K562 (cell line): ENCODE measurements around the gene PRLHR. TPM values are rescaled to one million over a fixed set of nuclear protein-coding genes. Genes with fewer than 3 reads are reported as not detected.

ENCODE experiments used
- ATAC-seq: fragments of 200-7000 bp; cut with Tn5 transposase; 3 replicates; pipeline ENCODE4 v1.9.1; 2020; ENCODE audit warnings: moderate library complexity
- BruUV-seq: library from RNA; stranded (reverse); fragments of 400-500 nt; replicated peaks from 2 replicates; lab custom pipeline; 2021; lab: Mats Ljungman, UMichigan
- CTCF ChIA-PET: fragments of 300-600 bp; formaldehyde crosslinking; extraction: SDS; loops from one replicate; lab custom pipeline; 2021; ENCODE audit warnings: low intra/inter-chr PET ratio; lab: Yijun Ruan, JAX
- POLR2A ChIA-PET: fragments of 300-600, 350-650 bp; sonication (Branson Sonifier 250); formaldehyde crosslinking; extraction: SDS; loops from one replicate; lab custom pipeline; 2021; ENCODE audit warnings: antibody characterized with exemption, inconsistent platforms; lab: Yijun Ruan, JAX
- DNase-seq, 4 experiments: peaks; one replicate each; pipeline versions ENCODE4 v3.0.0 to v3.0.0-alpha.2; 2011 to 2018; ENCODE audit warnings: low spot score in 3 of 4, mixed read lengths in 3 of 4; ENCODE audit errors: extremely low read depth in 1 of 4
- FAIRE-seq: peaks from 2 replicates; lab custom pipeline; 2011; peaks lifted over from hg19 to GRCh38; lab: Jason Lieb, UNC
- H2AFZ ChIP-seq: 2 replicates; pipeline ENCODE4 v1.6.0; 2011; ENCODE audit warnings: low read depth, low read length, control low read depth, inconsistent platforms
- H3K27ac ChIP-seq: fragments of 200-600 bp; 3 replicates; pipeline ENCODE4 v1.8.0; 2011; ENCODE audit warnings: low read depth, mild to moderate bottlenecking, control low read depth, inconsistent platforms, low read length, moderate library complexity, mixed read lengths; ENCODE audit errors: extremely low read depth
- H3K27me3 ChIP-seq, 2 experiments: fragments of 300-600 bp in 1 of 2; 2 replicates in 1 of 2; 3 replicates in 1 of 2; pipeline versions ENCODE4 v1.6.0 to v1.8.0; 2011; ENCODE audit warnings: inconsistent platforms in 2 of 2, low read length in 2 of 2, mild to moderate bottlenecking in 1 of 2, mixed read lengths in 1 of 2, moderate library complexity in 1 of 2; ENCODE audit not compliant: control insufficient read depth in 2 of 2, insufficient read depth in 2 of 2
- H3K36me3 ChIP-seq: fragments of 300-600 bp; 3 replicates; pipeline ENCODE4 v1.8.0; 2011; ENCODE audit warnings: mild to moderate bottlenecking, low read length, inconsistent platforms; ENCODE audit not compliant: control insufficient read depth, insufficient read depth
- H3K4me1 ChIP-seq, 2 experiments: fragments of 200-600 bp in 1 of 2; replicated peaks in 1 of 2; 2 replicates in 1 of 2; 3 replicates in 1 of 2; pipeline versions ENCODE4 v1.5.1 to v1.8.0; 2011; ENCODE audit warnings: inconsistent platforms in 2 of 2, low read length in 2 of 2, mild to moderate bottlenecking in 1 of 2, mixed read lengths in 1 of 2, moderate library complexity in 1 of 2; ENCODE audit not compliant: control insufficient read depth in 2 of 2, insufficient read depth in 2 of 2
- H3K4me2 ChIP-seq: 2 replicates; pipeline ENCODE4 v1.6.1; 2011; ENCODE audit warnings: low read length, control low read depth, inconsistent platforms, mixed read lengths; ENCODE audit not compliant: insufficient read depth
- H3K4me3 ChIP-seq: fragments of 200-600 bp; sonication (generic), shearing (Covaris generic); 2 replicates; pipeline ENCODE4 v1.5.1; 2016; ENCODE audit warnings: control low read depth, inconsistent platforms
- H3K79me2 ChIP-seq: fragments of 200-600 bp; 3 replicates; pipeline ENCODE4 v1.8.0; 2011; ENCODE audit warnings: low read length, inconsistent platforms; ENCODE audit not compliant: control insufficient read depth, insufficient read depth
- H3K9ac ChIP-seq, 2 experiments: 2 replicates each; pipeline versions ENCODE4 v1.6.0 to v1.6.1; 2011; ENCODE audit warnings: low read depth in 2 of 2, low read length in 2 of 2, control low read depth in 1 of 2, inconsistent platforms in 1 of 2, mild to moderate bottlenecking in 1 of 2, mixed read lengths in 1 of 2; ENCODE audit not compliant: insufficient read depth in 1 of 2
- H3K9me1 ChIP-seq: one replicate; pipeline ENCODE4 v1.6.0; 2011; ENCODE audit warnings: inconsistent platforms, mild to moderate bottlenecking, low read length, moderate library complexity; ENCODE audit not compliant: control insufficient read depth, insufficient read depth
- H3K9me3 ChIP-seq: replicated peaks from 2 replicates; pipeline ENCODE4 v1.5.1; 2011; ENCODE audit warnings: low read depth, low read length, inconsistent platforms; ENCODE audit not compliant: control insufficient read depth, insufficient read depth
- H4K20me1 ChIP-seq: replicated peaks from 2 replicates; pipeline ENCODE4 v1.6.1; 2011; ENCODE audit warnings: low read length, inconsistent platforms, mixed read lengths; ENCODE audit not compliant: control insufficient read depth, insufficient read depth
- DPF2 ChIP-seq: fragments of 450-650 bp; IDR thresholded peaks from 2 replicates; pipeline ENCODE4 v1.6.1; 2016
- JUN ChIP-seq, 2 experiments: sonication (generic) in 1 of 2; formaldehyde crosslinking in 1 of 2; IDR thresholded peaks; 2 replicates each; pipeline versions ENCODE4 v1.6.1 to v1.8.0; 2012 to 2022; ENCODE audit warnings: borderline replicate concordance in 2 of 2, mild to moderate bottlenecking in 2 of 2, improper control_type of control experiment in 1 of 2, low read depth in 1 of 2, low read length in 1 of 2, missing genetic modification reagents in 1 of 2
- KDM4B ChIP-seq, 2 experiments: fragments of 450-650 bp in 1 of 2; sonication (generic) in 1 of 2; IDR thresholded peaks; 2 replicates each; pipeline ENCODE4 v1.6.1; 2016 to 2017; ENCODE audit warnings: borderline replicate concordance in 2 of 2, antibody characterized with exemption in 1 of 2, low read depth in 1 of 2, mild to moderate bottlenecking in 1 of 2
- SMARCB1 ChIP-seq: IDR thresholded peaks from 2 replicates; pipeline ENCODE4 v1.6.1; 2011; ENCODE audit warnings: improper control_type of control experiment, low read depth; ENCODE audit not compliant: insufficient read length
- TAL1 ChIP-seq: fragments of 450-650 bp; IDR thresholded peaks from 2 replicates; pipeline ENCODE4 v1.6.1; 2016; ENCODE audit warnings: mild to moderate bottlenecking
- WGBS: fragments of 100-300 bp; shearing (Covaris generic); methylation state at CpG from one replicate; pipeline ENCODE4 v1.1.6; 2016; ENCODE audit warnings: low coverage, mixed read lengths; ENCODE audit not compliant: insufficient coverage; ENCODE audit errors: missing lambda C conversion rate; 5-methylcytosine and 5-hydroxymethylcytosine counted together
- in situ Hi-C: fragments of 300-500 bp; cut with MboI; formaldehyde crosslinking; loops from 4 replicates; pipeline ENCODE4 v1.15.0; 2018; ENCODE audit warnings: inconsistent platforms, mixed read lengths
- intact Hi-C: fragments of 100-400 bp; cut with micrococcal nuclease; formaldehyde crosslinking; loops from 2 replicates; pipeline ENCODE4 v1.14.2; 2022
- polyA plus RNA-seq, 8 experiments: library from polyadenylated mRNA; depleted of rRNA in 4 of 8; stranded (reverse) in 5 of 8; unstranded in 3 of 8; fragments of >200 nt; fragmentation: Nextera tagmentation in 2 of 8; fragmentation: Illumina TruSeq in 1 of 8; extraction: Ambion mirVana in 2 of 8; extraction: Trizol in 1 of 8; gene quantifications; 2 replicates each; pipeline versions ENCODE4 v1.2.1 to v1.2.3, GENCODE V29; 2011 to 2014; ENCODE audit warnings: inconsistent platforms in 1 of 8, missing spikeins in 1 of 8
- total RNA-seq, 7 experiments: library from RNA; depleted of rRNA in 6 of 7; stranded (reverse); fragments of >200 nt in 6 of 7; fragmentation: Illumina TruSeq in 2 of 7; extraction: Trizol in 2 of 7; gene quantifications; 2 replicates each; pipeline versions ENCODE4 v1.2.1 to v1.2.3, GENCODE V29; 2011 to 2021; ENCODE audit warnings: low replicate concordance in 1 of 7
- TF ChIP-seq, protein P1 (sequence below): fragments of 450-650 bp; IDR thresholded peaks from 2 replicates; pipeline ENCODE4 v1.6.1; 2014; ENCODE audit warnings: low read depth, mild to moderate bottlenecking, moderate library complexity, borderline replicate concordance
- TF ChIP-seq, protein P2 (sequence below): fragments of 450-650 bp; IDR thresholded peaks from 2 replicates; pipeline ENCODE4 v1.6.1; 2017; ENCODE audit warnings: antibody characterized with exemption, mild to moderate bottlenecking

The PRLHR gene
- total and polyA plus RNA-seq, 9 of the 15 experiments (the other 6 are each of a cell fraction or from before 2014, with no cell fraction given): not detected

DNA sequence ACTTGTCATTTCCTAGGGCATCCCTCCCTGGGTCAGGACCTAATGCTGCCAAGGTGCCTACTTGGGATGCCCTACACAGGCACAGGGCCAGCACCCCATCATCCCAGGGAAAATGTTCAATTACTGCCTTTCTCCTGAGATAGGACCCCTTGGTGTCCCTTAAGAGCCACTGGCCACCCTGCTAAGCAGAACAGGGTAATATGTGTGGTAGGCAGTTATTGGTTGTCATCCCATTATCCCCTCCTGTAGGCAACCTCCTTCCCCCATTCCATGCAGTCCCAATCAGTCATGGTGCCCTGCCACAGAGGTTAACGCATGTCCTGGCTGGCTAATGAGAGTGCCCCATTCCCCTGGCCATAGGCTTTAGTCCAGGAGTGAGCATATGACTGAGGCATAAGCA lies 53.2 kb downstream of the PRLHR start:
- POLR2A ChIA-PET: no interaction called here
- Histone ChIP-seq H3K27ac (no peak overlapping the region), H3K9ac (no peak overlapping the region), H3K9me1 (no peaks in the 10 kb centered on the region), H3K4me1 (no peaks in the 10 kb centered on the region), H3K27me3 (peaks cover 0 to 5% of the 10 kb centered on the region in 2 experiments; a peak in 1 of 5 replicates), H2AFZ (no peak overlapping the region), H3K4me2 (no peak overlapping the region), H3K36me3 (no peaks in the 10 kb centered on the region), H4K20me1 (no peaks in the 10 kb centered on the region), H3K79me2 (no peaks in the 10 kb centered on the region), H3K9me3 (no peaks in the 10 kb centered on the region), H3K4me3 (no peak overlapping the region)
- WGBS: 14% methylated on average over 1 of the region's 1 CpG
- no TSS peak for BruUV-seq
- ATAC-seq (no peak), DNase-seq (no peak), FAIRE-seq (no peak)
- intact Hi-C loops (loop anchor here (10.0 kb wide), 1 partner anchor 227 kb away; no protein-coding TSS in a partner anchor), in situ Hi-C loops (no loop called here)
- TF ChIP-seq, protein P1, sequence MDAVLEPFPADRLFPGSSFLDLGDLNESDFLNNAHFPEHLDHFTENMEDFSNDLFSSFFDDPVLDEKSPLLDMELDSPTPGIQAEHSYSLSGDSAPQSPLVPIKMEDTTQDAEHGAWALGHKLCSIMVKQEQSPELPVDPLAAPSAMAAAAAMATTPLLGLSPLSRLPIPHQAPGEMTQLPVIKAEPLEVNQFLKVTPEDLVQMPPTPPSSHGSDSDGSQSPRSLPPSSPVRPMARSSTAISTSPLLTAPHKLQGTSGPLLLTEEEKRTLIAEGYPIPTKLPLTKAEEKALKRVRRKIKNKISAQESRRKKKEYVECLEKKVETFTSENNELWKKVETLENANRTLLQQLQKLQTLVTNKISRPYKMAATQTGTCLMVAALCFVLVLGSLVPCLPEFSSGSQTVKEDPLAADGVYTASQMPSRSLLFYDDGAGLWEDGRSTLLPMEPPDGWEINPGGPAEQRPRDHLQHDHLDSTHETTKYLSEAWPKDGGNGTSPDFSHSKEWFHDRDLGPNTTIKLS: no peak
- TF ChIP-seq, protein P2, sequence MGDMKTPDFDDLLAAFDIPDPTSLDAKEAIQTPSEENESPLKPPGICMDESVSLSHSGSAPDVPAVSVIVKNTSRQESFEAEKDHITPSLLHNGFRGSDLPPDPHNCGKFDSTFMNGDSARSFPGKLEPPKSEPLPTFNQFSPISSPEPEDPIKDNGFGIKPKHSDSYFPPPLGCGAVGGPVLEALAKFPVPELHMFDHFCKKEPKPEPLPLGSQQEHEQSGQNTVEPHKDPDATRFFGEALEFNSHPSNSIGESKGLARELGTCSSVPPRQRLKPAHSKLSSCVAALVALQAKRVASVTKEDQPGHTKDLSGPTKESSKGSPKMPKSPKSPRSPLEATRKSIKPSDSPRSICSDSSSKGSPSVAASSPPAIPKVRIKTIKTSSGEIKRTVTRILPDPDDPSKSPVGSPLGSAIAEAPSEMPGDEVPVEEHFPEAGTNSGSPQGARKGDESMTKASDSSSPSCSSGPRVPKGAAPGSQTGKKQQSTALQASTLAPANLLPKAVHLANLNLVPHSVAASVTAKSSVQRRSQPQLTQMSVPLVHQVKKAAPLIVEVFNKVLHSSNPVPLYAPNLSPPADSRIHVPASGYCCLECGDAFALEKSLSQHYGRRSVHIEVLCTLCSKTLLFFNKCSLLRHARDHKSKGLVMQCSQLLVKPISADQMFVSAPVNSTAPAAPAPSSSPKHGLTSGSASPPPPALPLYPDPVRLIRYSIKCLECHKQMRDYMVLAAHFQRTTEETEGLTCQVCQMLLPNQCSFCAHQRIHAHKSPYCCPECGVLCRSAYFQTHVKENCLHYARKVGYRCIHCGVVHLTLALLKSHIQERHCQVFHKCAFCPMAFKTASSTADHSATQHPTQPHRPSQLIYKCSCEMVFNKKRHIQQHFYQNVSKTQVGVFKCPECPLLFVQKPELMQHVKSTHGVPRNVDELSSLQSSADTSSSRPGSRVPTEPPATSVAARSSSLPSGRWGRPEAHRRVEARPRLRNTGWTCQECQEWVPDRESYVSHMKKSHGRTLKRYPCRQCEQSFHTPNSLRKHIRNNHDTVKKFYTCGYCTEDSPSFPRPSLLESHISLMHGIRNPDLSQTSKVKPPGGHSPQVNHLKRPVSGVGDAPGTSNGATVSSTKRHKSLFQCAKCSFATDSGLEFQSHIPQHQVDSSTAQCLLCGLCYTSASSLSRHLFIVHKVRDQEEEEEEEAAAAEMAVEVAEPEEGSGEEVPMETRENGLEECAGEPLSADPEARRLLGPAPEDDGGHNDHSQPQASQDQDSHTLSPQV: no peak
- TF ChIP-seq JUN (IDR thresholded peaks at IDR 0.05; ENCODE audit: borderline replicate concordance, low read depth, low read length): no peak
- no peak for TF ChIP-seq JUN (CRISPR knock-in tag; IDR thresholded peaks at IDR 0.05; ENCODE audit: borderline replicate concordance)
- no peak for TF ChIP-seq SMARCB1
- TF ChIP-seq DPF2: no peak
- TF ChIP-seq TAL1: no peak
- no peak for TF ChIP-seq KDM4B (IDR thresholded peaks at IDR 0.05; ENCODE audit: borderline replicate concordance in 2 of 2, low read depth in 1 of 2)
- CTCF ChIA-PET: no interaction called here
